ENCODE data around the gene LMF1. TPM values are rescaled to one million over a fixed set of nuclear protein-coding genes. Genes with fewer than 3 reads are reported as not detected.

LMF1 gene
- total RNA-seq, 2 donors from 2014 or later: 12.3 to 17.8 TPM

- H3K27me3 Mint-ChIP-seq: no peaks in the 10 kb centered on the region
- no peak overlapping the region for H3K27ac Mint-ChIP-seq
- no peak overlapping the region for H3K4me3 Mint-ChIP-seq
- H3K9me3 Mint-ChIP-seq: no peaks in the 10 kb centered on the region
- peak; percentile 39 for ATAC-seq (replicated peaks)
- H3K36me3 Mint-ChIP-seq (ENCODE audit: low read depth): no peaks in the 10 kb centered on the region
- H3K4me1 Mint-ChIP-seq: no peaks in the 10 kb centered on the region
These were observed 93.3 kb downstream of the LMF1 start for GRCh38 chr16:877242-878071.

GRCh38 chr16:876523-877241, 94.1 kb downstream of the LMF1 start:
- H3K4me3 Mint-ChIP-seq: no peak overlapping the region
- ATAC-seq (replicated peaks): no peak
- H3K4me1 Mint-ChIP-seq: no peaks in the 10 kb centered on the region
- no peaks in the 10 kb centered on the region for H3K27me3 Mint-ChIP-seq
- H3K36me3 Mint-ChIP-seq (ENCODE audit: low read depth): no peaks in the 10 kb centered on the region
- no peaks in the 10 kb centered on the region for H3K9me3 Mint-ChIP-seq
- no peak overlapping the region for H3K27ac Mint-ChIP-seq

GRCh38 chr16:876041-876335, 94.8 kb downstream of the LMF1 start:
- Mint-ChIP-seq H3K4me3 (no peak overlapping the region), H3K27me3 (no peaks in the 10 kb centered on the region), H3K36me3 (ENCODE audit: low read depth) (no peaks in the 10 kb centered on the region), H3K9me3 (no peaks in the 10 kb centered on the region), H3K27ac (no peak overlapping the region), H3K4me1 (no peaks in the 10 kb centered on the region)
- no peak for ATAC-seq (replicated peaks)

GRCh38 chr16:875182-876040, 95.4 kb downstream of the LMF1 start:
- Mint-ChIP-seq H3K27ac (no peak overlapping the region), H3K27me3 (no peaks in the 10 kb centered on the region), H3K4me3 (no peak overlapping the region), H3K4me1 (no peaks in the 10 kb centered on the region), H3K9me3 (no peaks in the 10 kb centered on the region), H3K36me3 (ENCODE audit: low read depth) (no peaks in the 10 kb centered on the region)
- no peak for ATAC-seq (replicated peaks)

GRCh38 chr16:874366-875181, 96.2 kb downstream of the LMF1 start:
- H3K36me3 Mint-ChIP-seq (ENCODE audit: low read depth): no peaks in the 10 kb centered on the region
- no peaks in the 10 kb centered on the region for H3K4me1 Mint-ChIP-seq
- H3K9me3 Mint-ChIP-seq: no peaks in the 10 kb centered on the region

GRCh38 chr16:873889-874288, 96.9 kb downstream of the LMF1 start:
- Mint-ChIP-seq H3K4me1 (no peaks in the 10 kb centered on the region), H3K27ac (no peak overlapping the region), H3K27me3 (no peaks in the 10 kb centered on the region), H3K4me3 (no peak overlapping the region), H3K9me3 (no peaks in the 10 kb centered on the region), H3K36me3 (ENCODE audit: low read depth) (no peaks in the 10 kb centered on the region)
- ATAC-seq (replicated peaks): no peak

More at GRCh38 chr16:874366-875181, 96.2 kb downstream of the LMF1 start:
- H3K27ac Mint-ChIP-seq: no peak overlapping the region
- H3K27me3 Mint-ChIP-seq: no peaks in the 10 kb centered on the region
- no peak overlapping the region for H3K4me3 Mint-ChIP-seq
- ATAC-seq (replicated peaks): no peak

GRCh38 chr16:873243-873661, 97.5 kb downstream of the LMF1 start:
- no peaks in the 10 kb centered on the region for H3K4me1 Mint-ChIP-seq
- H3K27ac Mint-ChIP-seq: no peak overlapping the region
- H3K27me3 Mint-ChIP-seq: no peaks in the 10 kb centered on the region
- ATAC-seq (replicated peaks): no peak
- H3K36me3 Mint-ChIP-seq (ENCODE audit: low read depth): no peaks in the 10 kb centered on the region
- no peak overlapping the region for H3K4me3 Mint-ChIP-seq
- no peaks in the 10 kb centered on the region for H3K9me3 Mint-ChIP-seq

GRCh38 chr16:872436-873242, 98.1 kb downstream of the LMF1 start:
- no peaks in the 10 kb centered on the region for H3K4me1 Mint-ChIP-seq
- H3K4me3 Mint-ChIP-seq: no peak overlapping the region
- H3K27me3 Mint-ChIP-seq: no peaks in the 10 kb centered on the region
- no peaks in the 10 kb centered on the region for H3K36me3 Mint-ChIP-seq (ENCODE audit: low read depth)
- no peak for ATAC-seq (replicated peaks)
- no peak overlapping the region for H3K27ac Mint-ChIP-seq
- H3K9me3 Mint-ChIP-seq: no peaks in the 10 kb centered on the region

GRCh38 chr16:871562-872345, 99.0 kb downstream of the LMF1 start:
- H3K27ac Mint-ChIP-seq: no peak overlapping the region
- ATAC-seq (replicated peaks): no peak
- H3K9me3 Mint-ChIP-seq: no peaks in the 10 kb centered on the region
- H3K4me3 Mint-ChIP-seq: no peak overlapping the region
- no peaks in the 10 kb centered on the region for H3K36me3 Mint-ChIP-seq (ENCODE audit: low read depth)
- H3K27me3 Mint-ChIP-seq: no peaks in the 10 kb centered on the region
- H3K4me1 Mint-ChIP-seq: no peaks in the 10 kb centered on the region

GRCh38 chr16:870856-871561, 99.8 kb downstream of the LMF1 start:
- H3K4me1 Mint-ChIP-seq: no peaks in the 10 kb centered on the region
- H3K4me3 Mint-ChIP-seq: no peak overlapping the region

GRCh38 chr16:869823-870641, 100.8 kb downstream of the LMF1 start:
- ATAC-seq (replicated peaks): no peak
- Mint-ChIP-seq H3K4me3 (no peak overlapping the region), H3K4me1 (no peaks in the 10 kb centered on the region), H3K36me3 (ENCODE audit: low read depth) (no peaks in the 10 kb centered on the region), H3K9me3 (no peaks in the 10 kb centered on the region), H3K27me3 (no peaks in the 10 kb centered on the region), H3K27ac (no peak overlapping the region)

More at GRCh38 chr16:870856-871561, 99.8 kb downstream of the LMF1 start:
- Mint-ChIP-seq H3K27me3 (no peaks in the 10 kb centered on the region), H3K27ac (no peak overlapping the region), H3K36me3 (ENCODE audit: low read depth) (no peaks in the 10 kb centered on the region), H3K9me3 (no peaks in the 10 kb centered on the region)
- ATAC-seq (replicated peaks): no peak
